ENCODE results near the gene NGRN. TPM values are rescaled to one million over a fixed set of nuclear protein-coding genes. Genes with fewer than 3 reads are reported as not detected.
"Not testable (repeated sequence)": the region's sequence is repeated elsewhere in the genome, so short reads cannot be mapped to it uniquely, and the experiment has no call there.

NGRN gene
- total RNA-seq, 1 donor from 2014 or later = 124 TPM

DNA sequence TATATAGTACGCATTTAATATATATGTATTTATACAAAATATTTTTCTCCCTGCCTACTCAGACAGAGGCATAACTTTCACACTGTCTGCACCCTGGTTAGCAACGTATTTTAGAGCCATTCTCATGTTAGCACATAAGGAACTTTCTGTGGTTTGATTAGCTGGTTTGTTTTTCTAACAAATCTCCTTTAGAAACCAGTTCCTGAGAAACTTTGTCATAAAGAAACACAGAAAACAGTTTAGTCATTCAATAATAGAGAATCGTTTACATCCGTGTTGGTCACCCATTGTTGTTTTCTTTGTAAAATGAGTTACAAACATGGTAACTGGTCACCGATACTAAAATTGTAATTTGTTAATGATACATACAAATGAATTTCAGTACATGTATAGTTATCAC is 5.9 kb upstream of the NGRN start:
- Histone ChIP-seq H3K4me3 (ENCODE audit: low read depth, low read length) (no peak overlapping the region), H3K36me3 (ENCODE audit: control insufficient read depth, insufficient read depth, low read length) (no peaks in the 10 kb centered on the region), H3K27me3 (ENCODE audit: control insufficient read depth, insufficient read depth, low read length) (no peaks in the 10 kb centered on the region)
- no peak for DNase-seq (ENCODE audit: low read depth)
- TF ChIP-seq, protein P1, sequence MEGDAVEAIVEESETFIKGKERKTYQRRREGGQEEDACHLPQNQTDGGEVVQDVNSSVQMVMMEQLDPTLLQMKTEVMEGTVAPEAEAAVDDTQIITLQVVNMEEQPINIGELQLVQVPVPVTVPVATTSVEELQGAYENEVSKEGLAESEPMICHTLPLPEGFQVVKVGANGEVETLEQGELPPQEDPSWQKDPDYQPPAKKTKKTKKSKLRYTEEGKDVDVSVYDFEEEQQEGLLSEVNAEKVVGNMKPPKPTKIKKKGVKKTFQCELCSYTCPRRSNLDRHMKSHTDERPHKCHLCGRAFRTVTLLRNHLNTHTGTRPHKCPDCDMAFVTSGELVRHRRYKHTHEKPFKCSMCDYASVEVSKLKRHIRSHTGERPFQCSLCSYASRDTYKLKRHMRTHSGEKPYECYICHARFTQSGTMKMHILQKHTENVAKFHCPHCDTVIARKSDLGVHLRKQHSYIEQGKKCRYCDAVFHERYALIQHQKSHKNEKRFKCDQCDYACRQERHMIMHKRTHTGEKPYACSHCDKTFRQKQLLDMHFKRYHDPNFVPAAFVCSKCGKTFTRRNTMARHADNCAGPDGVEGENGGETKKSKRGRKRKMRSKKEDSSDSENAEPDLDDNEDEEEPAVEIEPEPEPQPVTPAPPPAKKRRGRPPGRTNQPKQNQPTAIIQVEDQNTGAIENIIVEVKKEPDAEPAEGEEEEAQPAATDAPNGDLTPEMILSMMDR (IDR thresholded peaks at IDR 0.05; ENCODE audit: insufficient read depth, low read length, poor library complexity, severe bottlenecking) = no peak

DNA sequence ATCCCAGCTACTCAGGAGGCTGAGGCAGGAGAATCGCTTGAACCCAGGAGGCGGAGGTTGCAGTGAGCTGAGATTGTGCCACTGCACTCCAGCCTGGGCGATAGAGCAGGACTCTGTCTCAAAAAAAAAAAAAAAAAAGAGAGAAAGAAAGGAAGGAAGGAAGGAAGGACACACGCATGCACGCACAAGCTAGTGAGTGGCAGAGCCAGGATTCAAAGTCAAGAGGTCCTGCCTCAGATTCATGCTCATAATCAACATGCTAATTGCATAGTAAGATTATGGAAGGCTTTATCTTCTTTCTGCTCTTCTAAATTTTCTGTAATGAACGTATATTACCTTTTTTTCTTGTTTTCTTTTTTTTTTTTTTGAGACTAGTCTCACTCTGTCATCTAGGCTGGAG is 4.7 kb upstream of the NGRN start:
- DNase-seq (ENCODE audit: low read depth); H3K4me3 ChIP-seq (ENCODE audit: low read depth, low read length); H3K36me3 ChIP-seq (ENCODE audit: control insufficient read depth, insufficient read depth, low read length); H3K27me3 ChIP-seq (ENCODE audit: control insufficient read depth, insufficient read depth, low read length): not testable (repeated sequence)

DNA sequence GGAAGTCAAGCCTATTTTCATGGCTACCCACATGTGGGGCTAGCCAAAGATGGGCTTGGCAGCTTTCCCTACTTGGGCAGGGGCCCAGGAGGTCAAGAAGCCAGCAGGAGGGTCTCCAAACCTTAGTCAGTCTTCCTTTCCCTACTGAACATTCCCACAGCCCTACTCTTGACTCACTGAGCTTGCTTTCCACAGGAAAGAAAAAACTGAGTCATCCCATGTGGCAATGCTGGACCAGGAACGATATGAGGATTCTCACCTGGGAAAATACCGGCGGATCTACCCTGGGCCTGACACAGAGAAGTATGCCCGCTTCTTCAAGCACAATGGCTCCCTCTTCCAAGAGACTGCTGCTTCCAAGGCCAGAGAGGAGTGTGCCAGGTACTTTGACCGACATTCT is 3.7 kb upstream of the NGRN start:
- no peak for DNase-seq (ENCODE audit: low read depth)
- no peaks in the 10 kb centered on the region for H3K36me3 ChIP-seq (ENCODE audit: control insufficient read depth, insufficient read depth, low read length)
- H3K27me3 ChIP-seq (ENCODE audit: control insufficient read depth, insufficient read depth, low read length) = no peaks in the 10 kb centered on the region
- TF ChIP-seq, protein P1 (IDR thresholded peaks at IDR 0.05; ENCODE audit: insufficient read depth, low read length, poor library complexity, severe bottlenecking) = no peak
- no peak overlapping the region for H3K4me3 ChIP-seq (ENCODE audit: low read depth, low read length)

DNA sequence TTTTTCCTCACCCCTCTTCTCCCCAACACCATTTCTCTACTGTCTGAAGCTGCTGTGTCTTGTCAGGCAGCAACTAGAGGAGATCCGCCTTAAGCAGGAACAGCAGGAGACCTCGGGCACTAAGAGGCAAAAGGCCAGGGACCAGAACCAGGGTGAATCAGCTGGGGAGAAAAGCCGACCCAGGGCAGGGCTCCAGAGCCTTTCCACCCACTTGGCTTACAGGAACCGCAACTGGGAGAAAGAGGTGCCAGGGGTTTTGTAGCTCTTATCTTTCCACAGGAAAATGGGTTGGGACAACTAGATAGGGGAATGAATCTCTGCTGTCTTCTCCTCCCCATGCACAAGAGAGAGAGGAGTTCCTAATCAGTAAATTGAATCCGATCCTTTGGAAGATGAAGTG is 3.0 kb upstream of the NGRN start:
- DNase-seq (ENCODE audit: low read depth) = no peak
- TF ChIP-seq, protein P1 (IDR thresholded peaks at IDR 0.05; ENCODE audit: insufficient read depth, low read length, poor library complexity, severe bottlenecking) = no peak
- Histone ChIP-seq H3K4me3 (ENCODE audit: low read depth, low read length) (no peak overlapping the region), H3K36me3 (ENCODE audit: control insufficient read depth, insufficient read depth, low read length) (no peaks in the 10 kb centered on the region), H3K27me3 (ENCODE audit: control insufficient read depth, insufficient read depth, low read length) (no peaks in the 10 kb centered on the region)

DNA sequence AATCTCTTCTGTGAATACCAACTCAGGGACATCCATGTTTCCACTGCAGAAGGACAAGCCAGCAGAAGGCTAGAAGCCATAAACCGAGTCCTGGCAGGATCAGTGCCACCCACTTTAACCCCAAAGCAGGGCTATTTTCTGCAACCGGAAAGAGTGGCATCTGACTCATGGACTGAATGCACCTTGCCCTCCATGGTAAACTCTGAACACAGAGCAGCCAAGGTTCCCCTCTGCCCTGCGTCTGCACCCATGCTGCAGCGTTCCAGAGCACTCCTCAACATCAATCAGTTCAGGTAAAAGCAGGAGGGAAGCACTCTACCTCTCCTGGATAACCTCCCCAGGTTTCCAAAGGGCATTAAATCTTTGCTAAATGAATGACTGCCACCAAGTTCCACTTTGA is 801 bp upstream of the NGRN start:
- no peak for DNase-seq (ENCODE audit: low read depth)
- H3K27me3 ChIP-seq (ENCODE audit: control insufficient read depth, insufficient read depth, low read length) = no peaks in the 10 kb centered on the region
- TF ChIP-seq, protein P1 (IDR thresholded peaks at IDR 0.05; ENCODE audit: insufficient read depth, low read length, poor library complexity, severe bottlenecking) = no peak
- peak overlapping the region; percentile 71 for H3K4me3 ChIP-seq (ENCODE audit: low read depth, low read length)
- H3K36me3 ChIP-seq (ENCODE audit: control insufficient read depth, insufficient read depth, low read length) = no peaks in the 10 kb centered on the region

DNA sequence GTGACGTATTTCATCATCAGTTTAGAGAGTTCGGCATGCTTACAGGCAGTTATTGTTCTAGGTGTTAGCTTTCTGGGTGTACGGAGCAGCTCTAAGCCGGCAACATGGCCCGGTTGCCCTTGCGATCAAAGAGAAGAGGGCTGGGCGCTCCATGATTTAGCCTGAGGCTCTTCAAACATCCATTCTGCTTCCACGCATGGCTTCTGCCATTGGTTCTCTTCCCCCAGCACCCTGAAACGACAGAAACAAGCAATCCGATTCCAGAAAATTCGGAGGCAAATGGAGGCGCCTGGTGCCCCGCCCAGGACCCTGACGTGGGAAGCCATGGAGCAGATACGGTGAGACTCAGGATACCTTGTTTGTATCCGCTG is 574 bp downstream of the NGRN start:
- Histone ChIP-seq H3K4me3 (ENCODE audit: low read depth, low read length) (peak overlapping the region; percentile 71), H3K36me3 (ENCODE audit: control insufficient read depth, insufficient read depth, low read length) (no peaks in the 10 kb centered on the region), H3K27me3 (ENCODE audit: control insufficient read depth, insufficient read depth, low read length) (no peaks in the 10 kb centered on the region)
- TF ChIP-seq, protein P1 (IDR thresholded peaks at IDR 0.05; ENCODE audit: insufficient read depth, low read length, poor library complexity, severe bottlenecking) = no peak
- DNase-seq (ENCODE audit: low read depth) = no peak

Data from kidney epithelial cell (primary cell).